ENCODE data around the gene CRYBB2. TPM values are rescaled to one million over a fixed set of nuclear protein-coding genes. Genes with fewer than 3 reads are reported as not detected.
"Not testable (repeated sequence)": the region's sequence is repeated elsewhere in the genome, so short reads cannot be mapped to it uniquely, and the experiment has no call there.

CRYBB2 gene
- under 1 TPM in 1 of 2 donors, not detected in 1; 0.29 TPM for total RNA-seq
- long read RNA-seq = 0 reads

- intact Hi-C loops (cut with DNase I) = no loop called here
- ATAC-seq = no peak
- no peak for DNase-seq
These were observed at the start of gene CRYBB2 for GRCh38 chr22:25219211-25219689. TSS of gene CRYBB2 (plus strand) at chr22:25219639. CDS start at chr22:25221430, 1,791 bp downstream.

- intact Hi-C loops (cut with DNase I) = no loop called here
- no peak for ATAC-seq
These were observed 48.9 kb upstream of the CRYBB2 start for GRCh38 chr22:25170426-25170980.

GRCh38 chr22:25172153-25172552, 47.3 kb upstream of the CRYBB2 start:
- DNase-seq = no peak
- ATAC-seq = peak; percentile 41 to 52
- intact Hi-C loops (cut with DNase I) = loop anchor here in 1 of 2 donors (2.0 kb wide), 2 partner anchors 61 to 91 kb away; no protein-coding TSS in a partner anchor

More at GRCh38 chr22:25170426-25170980, 48.9 kb upstream of the CRYBB2 start:
- DNase-seq = no peak

GRCh38 chr22:25174156-25174887, 45.1 kb upstream of the CRYBB2 start:
- ATAC-seq (no peak), DNase-seq (no peak)
- intact Hi-C loops (cut with DNase I) = no loop called here

- intact Hi-C loops (cut with DNase I) = no loop called here
These were observed 44.5 kb upstream of the CRYBB2 start for GRCh38 chr22:25174888-25175411.

GRCh38 chr22:25176175-25176574, 43.3 kb upstream of the CRYBB2 start:
- intact Hi-C loops (cut with DNase I) = no loop called here
- ATAC-seq (no peak), DNase-seq (no peak)

More at GRCh38 chr22:25174888-25175411, 44.5 kb upstream of the CRYBB2 start:
- ATAC-seq (no peak), DNase-seq (no peak)

GRCh38 chr22:25176799-25177198, 42.6 kb upstream of the CRYBB2 start:
- intact Hi-C loops (cut with DNase I) = no loop called here
- ATAC-seq (no peak), DNase-seq (no peak)

- ATAC-seq (no peak), DNase-seq (no peak)
- intact Hi-C loops (cut with DNase I) = no loop called here
These were observed 42.2 kb upstream of the CRYBB2 start for GRCh38 chr22:25177226-25177625.

- intact Hi-C loops (cut with DNase I) = no loop called here
- ATAC-seq (no peak), DNase-seq (no peak)
These were observed 41.5 kb upstream of the CRYBB2 start for GRCh38 chr22:25177895-25178294.

GRCh38 chr22:25178348-25178747, 41.1 kb upstream of the CRYBB2 start:
- intact Hi-C loops (cut with DNase I); DNase-seq: not testable (repeated sequence)
- ATAC-seq = peak in 1 of 2 donors; percentile 63

GRCh38 chr22:25178869-25179631, 40.4 kb upstream of the CRYBB2 start:
- DNase-seq; intact Hi-C loops (cut with DNase I): not testable (repeated sequence)
- ATAC-seq = peak; percentile 39 to 63

- ATAC-seq (peak in 1 of 2 donors; percentile 72), DNase-seq (no peak)
- intact Hi-C loops (cut with DNase I) = no loop called here
These were observed 37.0 kb upstream of the CRYBB2 start for GRCh38 chr22:25182131-25183110.

GRCh38 chr22:25183949-25184619, 35.4 kb upstream of the CRYBB2 start:
- no peak for ATAC-seq
- DNase-seq = no peak
- intact Hi-C loops (cut with DNase I) = no loop called here

- intact Hi-C loops (cut with DNase I) = no loop called here
- no peak for ATAC-seq
- DNase-seq = no peak
These were observed 33.3 kb upstream of the CRYBB2 start for GRCh38 chr22:25186140-25186539.

GRCh38 chr22:25187469-25187868, 32.0 kb upstream of the CRYBB2 start:
- no peak for DNase-seq
- no peak for ATAC-seq
- intact Hi-C loops (cut with DNase I) = no loop called here

GRCh38 chr22:25192406-25192805, 27.0 kb upstream of the CRYBB2 start:
- intact Hi-C loops (cut with DNase I) = no loop called here
- no peak for DNase-seq
- ATAC-seq = no peak

GRCh38 chr22:25193130-25193529, 26.3 kb upstream of the CRYBB2 start:
- ATAC-seq (no peak), DNase-seq (no peak)
- intact Hi-C loops (cut with DNase I) = no loop called here

GRCh38 chr22:25193548-25193947, 25.9 kb upstream of the CRYBB2 start:
- no peak for DNase-seq
- no peak for ATAC-seq
- intact Hi-C loops (cut with DNase I) = no loop called here
